ENCODE data around the gene RRP12. TPM values are rescaled to one million over a fixed set of nuclear protein-coding genes. Genes with fewer than 3 reads are reported as not detected.

Gene RRP12
- polyA plus RNA-seq, 1 of the 3 experiments (the other 2 are of a cell fraction), result 46.4 TPM

DNA sequence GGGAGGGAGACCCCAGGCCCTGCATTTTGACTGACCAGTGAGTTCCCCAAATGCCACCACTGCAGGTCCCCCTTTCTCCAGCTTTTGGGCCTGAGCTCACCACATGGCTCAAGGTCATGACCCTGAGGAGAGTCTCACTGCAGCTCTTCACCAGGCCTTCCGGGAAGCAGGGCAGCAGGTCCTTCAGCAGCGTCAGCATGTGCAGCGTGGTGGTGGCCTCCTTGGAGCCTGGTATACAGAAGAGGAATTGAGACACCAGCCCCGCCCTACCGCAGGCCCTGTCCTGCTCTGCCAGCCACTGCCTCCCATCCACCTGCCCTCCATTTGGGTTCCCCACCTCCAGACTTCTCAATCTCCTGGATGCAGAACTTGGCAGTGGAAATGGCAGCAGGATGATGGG, 13.0 kb downstream of the RRP12 start (continued):
- TF ChIP-seq MXI1 (IDR thresholded peaks at IDR 0.05; ENCODE audit: low read depth, low read length) (no peak), FOSL2 (IDR thresholded peaks at IDR 0.05; ENCODE audit: borderline replicate concordance, low read depth) (no peak)
- TF ChIP-seq, protein P1, sequence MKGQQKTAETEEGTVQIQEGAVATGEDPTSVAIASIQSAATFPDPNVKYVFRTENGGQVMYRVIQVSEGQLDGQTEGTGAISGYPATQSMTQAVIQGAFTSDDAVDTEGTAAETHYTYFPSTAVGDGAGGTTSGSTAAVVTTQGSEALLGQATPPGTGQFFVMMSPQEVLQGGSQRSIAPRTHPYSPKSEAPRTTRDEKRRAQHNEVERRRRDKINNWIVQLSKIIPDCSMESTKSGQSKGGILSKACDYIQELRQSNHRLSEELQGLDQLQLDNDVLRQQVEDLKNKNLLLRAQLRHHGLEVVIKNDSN (IDR thresholded peaks at IDR 0.05; ENCODE audit: borderline replicate concordance, low read depth), result no peak

DNA sequence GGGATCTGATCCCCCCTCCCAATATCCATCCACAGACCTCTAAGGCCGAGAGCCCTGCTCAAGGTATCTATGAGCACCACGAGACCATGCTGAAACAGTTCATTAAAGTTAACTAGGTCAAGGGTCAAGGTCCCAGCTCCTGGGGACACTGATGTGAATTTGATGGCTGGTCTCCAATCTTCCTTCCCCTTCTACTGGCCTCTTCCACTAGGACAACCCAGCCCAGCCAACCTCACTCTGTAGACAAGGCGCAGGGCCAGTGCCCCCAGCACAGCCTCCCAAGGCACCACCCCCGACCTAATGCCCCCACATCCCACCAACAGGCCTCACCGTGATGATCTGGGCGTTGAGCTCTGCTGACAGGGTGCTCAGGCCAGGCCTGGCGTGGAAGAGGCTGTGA, 15.6 kb downstream of the RRP12 start:
- no peak overlapping the region for H3K4me3 ChIP-seq (ENCODE audit: low read depth in 2 of 2, low read length in 1 of 2)
- no peak overlapping the region for H2AFZ ChIP-seq (ENCODE audit: low read depth)
- H4K20me1 ChIP-seq (ENCODE audit: insufficient read depth), result no peaks in the 10 kb centered on the region
- H3K27ac ChIP-seq (ENCODE audit: low read depth in 2 of 2, low read length in 1 of 2), result no peak overlapping the region
- POLR2A ChIA-PET, result no interaction called here
- CTCF ChIA-PET, result no interaction called here
- H3K4me1 ChIP-seq (ENCODE audit: control insufficient read depth in 1 of 2, insufficient read depth in 2 of 2, low read depth in 1 of 2, low read length in 1 of 2), result no peaks in the 10 kb centered on the region
- no peak overlapping the region for H3K9ac ChIP-seq
- no peaks in the 10 kb centered on the region for H3F3A ChIP-seq (replicated peaks; ENCODE audit: insufficient read depth)
- H3K79me2 ChIP-seq (ENCODE audit: insufficient read depth), result no peaks in the 10 kb centered on the region
- peaks cover 32 to 61% of the 10 kb centered on the region in 2 experiments for H3K36me3 ChIP-seq (replicated peaks in 1 of 2; ENCODE audit: control insufficient read depth in 1 of 2, insufficient read depth in 2 of 2, low read length in 1 of 2)
- no peaks in the 10 kb centered on the region for H3K27me3 ChIP-seq (ENCODE audit: insufficient read depth)
- no peak overlapping the region for H3K4me2 ChIP-seq
- DNase-seq, result no peak
- 94% methylated on average over 2 of the region's 7 CpGs for WGBS (ENCODE audit: low lambda C conversion rate)
- no peaks in the 10 kb centered on the region for H3K9me3 ChIP-seq
- H3K9me2 ChIP-seq, result no peaks in the 10 kb centered on the region
- TF ChIP-seq, protein P2, sequence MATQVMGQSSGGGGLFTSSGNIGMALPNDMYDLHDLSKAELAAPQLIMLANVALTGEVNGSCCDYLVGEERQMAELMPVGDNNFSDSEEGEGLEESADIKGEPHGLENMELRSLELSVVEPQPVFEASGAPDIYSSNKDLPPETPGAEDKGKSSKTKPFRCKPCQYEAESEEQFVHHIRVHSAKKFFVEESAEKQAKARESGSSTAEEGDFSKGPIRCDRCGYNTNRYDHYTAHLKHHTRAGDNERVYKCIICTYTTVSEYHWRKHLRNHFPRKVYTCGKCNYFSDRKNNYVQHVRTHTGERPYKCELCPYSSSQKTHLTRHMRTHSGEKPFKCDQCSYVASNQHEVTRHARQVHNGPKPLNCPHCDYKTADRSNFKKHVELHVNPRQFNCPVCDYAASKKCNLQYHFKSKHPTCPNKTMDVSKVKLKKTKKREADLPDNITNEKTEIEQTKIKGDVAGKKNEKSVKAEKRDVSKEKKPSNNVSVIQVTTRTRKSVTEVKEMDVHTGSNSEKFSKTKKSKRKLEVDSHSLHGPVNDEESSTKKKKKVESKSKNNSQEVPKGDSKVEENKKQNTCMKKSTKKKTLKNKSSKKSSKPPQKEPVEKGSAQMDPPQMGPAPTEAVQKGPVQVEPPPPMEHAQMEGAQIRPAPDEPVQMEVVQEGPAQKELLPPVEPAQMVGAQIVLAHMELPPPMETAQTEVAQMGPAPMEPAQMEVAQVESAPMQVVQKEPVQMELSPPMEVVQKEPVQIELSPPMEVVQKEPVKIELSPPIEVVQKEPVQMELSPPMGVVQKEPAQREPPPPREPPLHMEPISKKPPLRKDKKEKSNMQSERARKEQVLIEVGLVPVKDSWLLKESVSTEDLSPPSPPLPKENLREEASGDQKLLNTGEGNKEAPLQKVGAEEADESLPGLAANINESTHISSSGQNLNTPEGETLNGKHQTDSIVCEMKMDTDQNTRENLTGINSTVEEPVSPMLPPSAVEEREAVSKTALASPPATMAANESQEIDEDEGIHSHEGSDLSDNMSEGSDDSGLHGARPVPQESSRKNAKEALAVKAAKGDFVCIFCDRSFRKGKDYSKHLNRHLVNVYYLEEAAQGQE (IDR thresholded peaks at IDR 0.05; ENCODE audit: low read depth, low read length), result no peak
- TF ChIP-seq SMC3 (IDR thresholded peaks at IDR 0.05; ENCODE audit: low read depth, low read length) (no peak), RXRA (IDR thresholded peaks at IDR 0.05; ENCODE audit: borderline replicate concordance, low read depth) (no peak), EP300 (IDR thresholded peaks at IDR 0.05; ENCODE audit: borderline replicate concordance in 1 of 2, low read depth in 1 of 2, low read length in 1 of 2) (no peak)
- TF ChIP-seq, protein P3, sequence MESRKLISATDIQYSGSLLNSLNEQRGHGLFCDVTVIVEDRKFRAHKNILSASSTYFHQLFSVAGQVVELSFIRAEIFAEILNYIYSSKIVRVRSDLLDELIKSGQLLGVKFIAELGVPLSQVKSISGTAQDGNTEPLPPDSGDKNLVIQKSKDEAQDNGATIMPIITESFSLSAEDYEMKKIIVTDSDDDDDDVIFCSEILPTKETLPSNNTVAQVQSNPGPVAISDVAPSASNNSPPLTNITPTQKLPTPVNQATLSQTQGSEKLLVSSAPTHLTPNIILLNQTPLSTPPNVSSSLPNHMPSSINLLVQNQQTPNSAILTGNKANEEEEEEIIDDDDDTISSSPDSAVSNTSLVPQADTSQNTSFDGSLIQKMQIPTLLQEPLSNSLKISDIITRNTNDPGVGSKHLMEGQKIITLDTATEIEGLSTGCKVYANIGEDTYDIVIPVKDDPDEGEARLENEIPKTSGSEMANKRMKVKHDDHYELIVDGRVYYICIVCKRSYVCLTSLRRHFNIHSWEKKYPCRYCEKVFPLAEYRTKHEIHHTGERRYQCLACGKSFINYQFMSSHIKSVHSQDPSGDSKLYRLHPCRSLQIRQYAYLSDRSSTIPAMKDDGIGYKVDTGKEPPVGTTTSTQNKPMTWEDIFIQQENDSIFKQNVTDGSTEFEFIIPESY (IDR thresholded peaks at IDR 0.05; ENCODE audit: borderline replicate concordance, low read depth), result no peak
- TF ChIP-seq, protein P1 (IDR thresholded peaks at IDR 0.05; ENCODE audit: borderline replicate concordance, low read depth), result no peak
